Right atrium auricular region (tissue), 2 donors: ENCODE results near the gene SLC34A2. TPM values are rescaled to one million over a fixed set of nuclear protein-coding genes. Genes with fewer than 3 reads are reported as not detected.

Experiments
- DNase-seq: peaks from one replicate; pipeline ENCODE4 v3.0.0-alpha.2; 2019; ENCODE audit warnings: low spot score
- H3K27ac ChIP-seq, 2 donors: fragments of 200-600 bp; sonication (generic); 1 replicate in 1 of 2; 2 replicates in 1 of 2; pipeline ENCODE4 v1.5.1; 2016 to 2019
- H3K27me3 ChIP-seq, 2 donors: fragments of 200-600 bp; sonication (generic); one replicate each; pipeline versions ENCODE4 v1.5.1 to v1.6.0; 2017 to 2019
- H3K36me3 ChIP-seq: fragments of 200-600 bp; sonication (generic); one replicate; pipeline ENCODE4 v1.5.1; 2016
- H3K4me1 ChIP-seq, 2 donors: fragments of 200-600 bp; sonication (generic); one replicate each; pipeline versions ENCODE4 v1.5.1 to v1.6.0; 2017 to 2019
- H3K4me3 ChIP-seq, 2 donors: fragments of 200-600 bp; sonication (generic); 1 replicate in 1 of 2; 2 replicates in 1 of 2; pipeline ENCODE4 v1.5.1; 2017 to 2019; ENCODE audit warnings: mild to moderate bottlenecking in 1 of 2, moderate library complexity in 1 of 2
- H3K9me3 ChIP-seq, 2 donors: fragments of 200-600 bp; sonication (generic); one replicate each; pipeline ENCODE4 v1.5.1; 2019
- CTCF ChIP-seq, 2 donors: fragments of 200-600 bp; sonication (generic); IDR thresholded peaks; one replicate each; pipeline ENCODE4 v1.5.1; 2019; ENCODE audit warnings: antibody characterized with exemption in 2 of 2
- total RNA-seq, 2 donors: library from RNA; depleted of rRNA; stranded (reverse); fragments of >200 nt; gene quantifications; one replicate each; pipeline ENCODE4 v1.1.0, GENCODE V29; 2016

Gene SLC34A2
- total RNA-seq, 2 donors from 2014 or later: not detected

DNA sequence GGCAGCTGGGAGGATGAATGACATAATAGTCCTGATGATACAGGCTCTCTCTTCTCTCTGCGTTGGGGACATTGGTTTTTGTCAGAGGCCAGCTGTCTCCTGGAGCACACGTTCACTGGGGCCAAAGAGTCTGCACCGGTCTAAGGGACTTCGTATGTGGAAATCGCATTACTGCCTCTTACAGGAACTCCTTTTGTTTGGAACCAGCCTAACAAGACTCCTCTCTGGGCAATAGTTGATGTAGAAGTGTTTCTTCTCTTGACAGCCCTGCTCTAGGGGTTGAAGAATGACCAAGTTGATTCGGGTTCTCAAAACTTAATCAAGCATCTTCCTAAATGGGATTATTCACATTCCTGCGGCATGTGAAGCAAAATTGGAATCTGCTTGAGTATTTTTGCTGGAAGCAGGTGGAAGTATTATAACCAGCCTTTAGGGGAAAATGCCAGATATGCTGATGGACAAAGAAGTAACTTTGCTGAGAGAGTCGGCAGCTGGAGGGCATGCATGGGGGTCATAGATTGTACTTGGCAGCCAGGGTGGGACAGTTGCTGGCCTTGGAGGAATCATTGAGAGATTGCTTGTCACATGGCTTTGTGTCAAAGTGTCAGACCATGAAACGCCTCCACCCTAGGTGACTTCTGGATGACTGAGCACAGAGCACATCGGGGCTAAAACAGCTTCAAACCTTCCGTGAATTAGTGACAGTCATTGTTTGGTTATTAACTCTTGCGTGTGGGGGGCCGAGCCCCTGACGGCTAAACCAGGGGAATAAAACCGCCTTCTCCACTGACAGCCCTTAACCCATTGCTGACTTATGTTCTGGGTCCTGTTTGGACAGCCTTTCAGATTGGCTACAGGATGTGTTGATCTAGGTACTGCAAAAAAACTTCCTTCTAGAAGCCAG is 34.4 kb upstream of the SLC34A2 start:
- no peaks in the 10 kb centered on the region for H3K36me3 ChIP-seq
- DNase-seq: no peak
- no peak for TF ChIP-seq CTCF (IDR thresholded peaks at IDR 0.05)

DNA sequence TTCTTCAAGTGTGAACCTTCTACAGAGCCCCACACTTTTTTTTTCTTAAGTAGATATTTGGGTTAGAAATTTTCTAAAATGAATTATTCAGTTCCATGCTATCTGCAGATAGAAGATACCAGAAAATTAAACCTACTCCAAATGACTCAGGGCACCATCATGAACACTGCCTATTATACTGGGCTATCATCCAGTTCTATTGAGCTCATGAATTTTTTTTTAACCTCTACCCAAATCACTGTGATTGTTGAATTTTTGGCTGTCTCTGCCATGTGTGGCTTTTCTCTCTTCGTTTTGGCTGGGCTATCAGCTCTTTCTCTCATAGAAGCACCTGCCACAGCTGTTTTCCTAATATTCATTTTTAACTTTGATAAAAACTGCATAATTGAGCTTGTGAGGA is 31.0 kb upstream of the SLC34A2 start:
- no peak overlapping the region for H3K4me3 ChIP-seq
- no peaks in the 10 kb centered on the region for H3K4me1 ChIP-seq
- TF ChIP-seq CTCF (IDR thresholded peaks at IDR 0.05): no peak
- no peak overlapping the region for H3K27ac ChIP-seq
- no peaks in the 10 kb centered on the region for H3K27me3 ChIP-seq
- no peaks in the 10 kb centered on the region for H3K9me3 ChIP-seq
- no peaks in the 10 kb centered on the region for H3K36me3 ChIP-seq
- DNase-seq: no peak

More for the DNA sequence above, 34.4 kb upstream of the SLC34A2 start:
- no peaks in the 10 kb centered on the region for H3K9me3 ChIP-seq
- H3K4me1 ChIP-seq: no peaks in the 10 kb centered on the region
- H3K4me3 ChIP-seq: no peak overlapping the region
- no peaks in the 10 kb centered on the region for H3K27me3 ChIP-seq
- no peak overlapping the region for H3K27ac ChIP-seq

DNA sequence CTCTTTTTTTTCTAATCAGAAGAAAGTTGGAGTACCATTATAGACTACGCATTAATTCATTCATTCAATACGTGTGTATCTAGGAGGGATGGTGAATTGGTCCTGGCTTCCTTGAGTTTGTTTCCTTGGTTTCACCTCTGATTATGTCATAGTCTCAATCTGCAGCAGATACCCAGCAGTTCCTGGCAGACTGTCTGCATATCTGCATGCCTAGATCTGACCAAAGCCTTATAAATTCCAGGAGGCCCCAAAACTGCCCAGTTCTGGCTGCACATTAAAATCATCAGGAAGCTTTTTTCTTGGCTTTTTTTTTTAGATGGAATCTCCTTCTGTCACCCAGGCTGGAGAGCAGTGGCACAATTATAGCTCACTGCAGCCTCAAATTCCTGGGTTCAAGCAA is 27.2 kb upstream of the SLC34A2 start:
- TF ChIP-seq CTCF (IDR thresholded peaks at IDR 0.05): no peak
- Histone ChIP-seq H3K4me3 (no peak overlapping the region), H3K36me3 (no peaks in the 10 kb centered on the region), H3K27me3 (no peaks in the 10 kb centered on the region), H3K27ac (no peak overlapping the region), H3K9me3 (no peaks in the 10 kb centered on the region), H3K4me1 (no peaks in the 10 kb centered on the region)
- no peak for DNase-seq

- DNase-seq: no peak
- H3K27ac ChIP-seq: no peak overlapping the region
- no peaks in the 10 kb centered on the region for H3K27me3 ChIP-seq
- no peaks in the 10 kb centered on the region for H3K36me3 ChIP-seq
- no peak for TF ChIP-seq CTCF (IDR thresholded peaks at IDR 0.05)
- no peaks in the 10 kb centered on the region for H3K9me3 ChIP-seq
- H3K4me1 ChIP-seq: no peaks in the 10 kb centered on the region
- H3K4me3 ChIP-seq: no peak overlapping the region
Measured at GRCh38 chr4:25632135-25632534, 23.5 kb upstream of the SLC34A2 start.

DNA sequence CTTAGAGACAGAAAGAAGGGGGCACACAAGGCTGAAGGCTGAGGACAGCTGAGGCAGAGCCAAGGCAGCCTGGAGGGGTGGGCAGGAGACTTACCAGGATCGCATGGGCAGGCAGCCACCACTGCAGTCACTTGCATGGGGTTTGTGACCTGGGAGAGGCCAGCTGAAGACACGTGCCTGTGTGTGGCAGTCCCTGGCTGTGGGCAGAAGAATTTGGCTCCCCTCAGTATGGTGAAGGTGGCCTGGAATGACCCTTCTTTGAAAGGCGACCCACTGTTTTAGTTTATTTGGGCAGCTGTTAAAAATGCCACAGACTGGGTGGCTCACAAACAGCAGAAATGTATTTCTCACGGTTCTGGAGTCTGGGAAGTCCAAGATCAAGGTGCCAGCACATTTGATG is 22.1 kb upstream of the SLC34A2 start:
- Histone ChIP-seq H3K9me3 (no peaks in the 10 kb centered on the region), H3K27ac (no peak overlapping the region), H3K36me3 (no peaks in the 10 kb centered on the region), H3K27me3 (no peaks in the 10 kb centered on the region), H3K4me1 (no peaks in the 10 kb centered on the region), H3K4me3 (no peak overlapping the region)
- DNase-seq: no peak
- TF ChIP-seq CTCF (IDR thresholded peaks at IDR 0.05): no peak
